GM18502 (cell line): ENCODE measurements around the gene COG5.
"Not testable (repeated sequence)": the region's sequence is repeated elsewhere in the genome, so short reads cannot be mapped to it uniquely, and the experiment has no call there.

Experiments
- ATAC-seq: cut with Tn5 transposase; IDR thresholded peaks from one replicate; pipeline ENCODE4 v1.9.1; 2021; ENCODE audit warnings: mild to moderate bottlenecking; ENCODE audit not compliant: unreplicated experiment, poor library complexity

Gene COG5

GRCh38 chr7:107294182-107294581 is 269.5 kb downstream of the COG5 start:
- ATAC-seq = no peak

- no peak for ATAC-seq
Measured at GRCh38 chr7:107292591-107292990, 271.1 kb downstream of the COG5 start.

- ATAC-seq = no peak
Measured at GRCh38 chr7:107291434-107291833, 272.3 kb downstream of the COG5 start.

GRCh38 chr7:107286751-107287621 is 276.7 kb downstream of the COG5 start:
- ATAC-seq = no peak

- no peak for ATAC-seq
Measured at GRCh38 chr7:107284911-107285479, 278.7 kb downstream of the COG5 start.

- ATAC-seq = no peak
Measured at GRCh38 chr7:107277331-107277730, 286.4 kb downstream of the COG5 start.

GRCh38 chr7:107276220-107276827 is 287.4 kb downstream of the COG5 start:
- ATAC-seq = no peak

GRCh38 chr7:107274506-107274905 is 289.2 kb downstream of the COG5 start:
- ATAC-seq = no peak

- ATAC-seq = no peak
Measured at GRCh38 chr7:107269790-107270189, 293.9 kb downstream of the COG5 start.

GRCh38 chr7:107268594-107268993 is 295.1 kb downstream of the COG5 start:
- ATAC-seq = no peak

- no peak for ATAC-seq
Measured at GRCh38 chr7:107267138-107267537, 296.6 kb downstream of the COG5 start.

GRCh38 chr7:107264723-107265122 is 299.0 kb downstream of the COG5 start:
- no peak for ATAC-seq

- ATAC-seq = no peak
Measured at GRCh38 chr7:107262857-107263256, 300.9 kb downstream of the COG5 start.

- ATAC-seq = no peak
Measured at GRCh38 chr7:107258737-107259136, 305.0 kb downstream of the COG5 start.

GRCh38 chr7:107255602-107256001 is 308.1 kb downstream of the COG5 start:
- no peak for ATAC-seq

- ATAC-seq = no peak
Measured at GRCh38 chr7:107254398-107254985, 309.2 kb downstream of the COG5 start.

GRCh38 chr7:107253599-107253998 is 310.1 kb downstream of the COG5 start:
- no peak for ATAC-seq

- ATAC-seq = no peak
Measured at GRCh38 chr7:107251963-107252362, 311.8 kb downstream of the COG5 start.

GRCh38 chr7:107248551-107249316 is 315.0 kb downstream of the COG5 start:
- ATAC-seq = no peak

GRCh38 chr7:107246836-107247235 is 316.9 kb downstream of the COG5 start:
- ATAC-seq = not testable (repeated sequence)
